H1 (cell line): ENCODE data around the gene KCNMA1. TPM values are rescaled to one million over a fixed set of nuclear protein-coding genes. Genes with fewer than 3 reads are reported as not detected.

Experiments
- CTCF ChIA-PET: fragments of 300-600 bp; sonication (Branson Sonifier 250); formaldehyde crosslinking; loops from one replicate; lab custom pipeline; 2021; ENCODE audit not compliant: partially characterized antibody; lab: Charles Lee
- POLR2A ChIA-PET: fragments of 300-600 bp; sonication (Branson Sonifier 250); formaldehyde crosslinking; loops from one replicate; lab custom pipeline; 2021; ENCODE audit warnings: inconsistent platforms; ENCODE audit not compliant: partially characterized antibody; lab: Charles Lee
- DNase-seq, 2 experiments: peaks; one replicate each; pipeline versions ENCODE4 v3.0.0 to v3.0.0-alpha.2; 2010 to 2022; ENCODE audit warnings: low spot score in 2 of 2, low read depth in 1 of 2, mixed read lengths in 1 of 2
- FAIRE-seq: peaks from 2 replicates; lab custom pipeline; 2011; peaks lifted over from hg19 to GRCh38; lab: Jason Lieb, UNC
- H2AFZ ChIP-seq: 2 replicates; pipeline ENCODE4 v1.8.1; 2012; ENCODE audit warnings: low read length, inconsistent platforms
- H2AK5ac ChIP-seq: 2 replicates; pipeline ENCODE4 v1.6.1; 2013; ENCODE audit warnings: low read depth, low read length
- H2BK120ac ChIP-seq: replicated peaks from 2 replicates; pipeline ENCODE3; 2013; ENCODE audit warnings: low read depth, low read length, inconsistent platforms
- H2BK12ac ChIP-seq: 2 replicates; pipeline ENCODE4 v1.6.1; 2013; ENCODE audit warnings: low read depth, low read length
- H2BK15ac ChIP-seq: 2 replicates; pipeline ENCODE4 v1.6.1; 2013; ENCODE audit warnings: low read length
- H2BK20ac ChIP-seq: 2 replicates; pipeline ENCODE4 v1.6.1; 2013; ENCODE audit warnings: low read length
- H2BK5ac ChIP-seq: 2 replicates; pipeline ENCODE4 v1.6.1; 2013; ENCODE audit warnings: low read depth, low read length
- H3K14ac ChIP-seq: 2 replicates; pipeline ENCODE4 v1.6.1; 2013; ENCODE audit warnings: inconsistent platforms; ENCODE audit not compliant: insufficient read length
- H3K18ac ChIP-seq: 2 replicates; pipeline ENCODE4 v1.6.1; 2013; ENCODE audit warnings: low read length; ENCODE audit errors: extremely low read depth
- H3K23ac ChIP-seq: 2 replicates; pipeline ENCODE4 v1.6.1; 2013; ENCODE audit warnings: inconsistent platforms; ENCODE audit not compliant: insufficient read length
- H3K23me2 ChIP-seq: 2 replicates; pipeline ENCODE4 v1.6.1; 2013; ENCODE audit warnings: low read depth, low read length
- H3K27ac ChIP-seq: 2 replicates; pipeline ENCODE4 v1.6.1; 2011; ENCODE audit warnings: low read depth, low read length, inconsistent platforms
- H3K27me3 ChIP-seq, 4 experiments: replicated peaks in 1 of 4; 1 replicate in 1 of 4; 2 replicates in 3 of 4; pipeline versions ENCODE4 v1.6.1 to v1.8.1; 2011 to 2013; ENCODE audit warnings: low read length in 3 of 4, mild to moderate bottlenecking in 3 of 4, inconsistent platforms in 2 of 4, mixed read lengths in 2 of 4, moderate library complexity in 1 of 4; ENCODE audit not compliant: control insufficient read depth in 3 of 4, insufficient read depth in 3 of 4; ENCODE audit errors: extremely low read depth in 1 of 4
- H3K36me3 ChIP-seq, 4 experiments: 2 replicates each; pipeline versions ENCODE4 v1.6.1 to v1.8.1; 2011 to 2013; ENCODE audit warnings: mild to moderate bottlenecking in 4 of 4, low read length in 3 of 4, moderate library complexity in 2 of 4, control low read depth in 1 of 4, inconsistent platforms in 1 of 4; ENCODE audit not compliant: insufficient read depth in 4 of 4, control insufficient read depth in 2 of 4
- H3K4ac ChIP-seq: replicated peaks from 2 replicates; pipeline ENCODE3; 2013; ENCODE audit warnings: low read length, low read depth, mixed read lengths, inconsistent platforms; ENCODE audit not compliant: insufficient read length
- H3K4me1 ChIP-seq, 4 experiments: replicated peaks in 1 of 4; 1 replicate in 1 of 4; 2 replicates in 3 of 4; pipeline versions ENCODE4 v1.6.1 to v1.8.1; 2011 to 2013; ENCODE audit warnings: low read length in 3 of 4, inconsistent platforms in 2 of 4, mixed read lengths in 1 of 4; ENCODE audit not compliant: insufficient read depth in 4 of 4, control insufficient read depth in 3 of 4
- H3K4me2 ChIP-seq, 2 experiments: 2 replicates each; pipeline versions ENCODE4 v1.6.1 to v1.8.1; 2011 to 2013; ENCODE audit warnings: low read depth in 2 of 2, low read length in 2 of 2, control low read depth in 1 of 2, inconsistent platforms in 1 of 2, mild to moderate bottlenecking in 1 of 2; ENCODE audit not compliant: insufficient read depth in 1 of 2
- H3K4me3 ChIP-seq, 4 experiments: fragments of 200-600, 300-600 bp in 1 of 4; sonication (generic), shearing (Covaris generic), sonication (Bioruptor Twin) in 1 of 4; 2 replicates each; pipeline versions ENCODE4 v1.5.1 to v1.8.1; 2011 to 2016; ENCODE audit warnings: low read length in 4 of 4, low read depth in 3 of 4, control low read depth in 2 of 4, inconsistent platforms in 2 of 4, mild to moderate bottlenecking in 2 of 4, mixed read lengths in 1 of 4, moderate library complexity in 1 of 4; ENCODE audit not compliant: insufficient read depth in 2 of 4; ENCODE audit errors: extremely low read depth in 1 of 4
- H3K56ac ChIP-seq: replicated peaks from 2 replicates; pipeline ENCODE3; 2013; ENCODE audit warnings: low read depth, mild to moderate bottlenecking, mixed read lengths, low read length, inconsistent platforms; ENCODE audit not compliant: insufficient read length
- H3K79me1 ChIP-seq: 2 replicates; pipeline ENCODE4 v1.6.1; 2013; ENCODE audit warnings: low read depth, low read length, control low read depth
- H3K79me2 ChIP-seq, 2 experiments: 2 replicates each; pipeline versions ENCODE4 v1.6.1 to v1.8.1; 2012 to 2013; ENCODE audit warnings: low read length in 2 of 2, mild to moderate bottlenecking in 2 of 2, inconsistent platforms in 1 of 2; ENCODE audit not compliant: insufficient read depth in 2 of 2, control insufficient read depth in 1 of 2
- H3K9ac ChIP-seq, 4 experiments: replicated peaks in 1 of 4; 1 replicate in 1 of 4; 2 replicates in 3 of 4; pipeline versions ENCODE4 v1.6.1 to v1.8.1; 2011 to 2013; ENCODE audit warnings: low read depth in 3 of 4, low read length in 3 of 4, control low read depth in 2 of 4, mild to moderate bottlenecking in 2 of 4, moderate library complexity in 2 of 4, inconsistent platforms in 1 of 4; ENCODE audit errors: extremely low read depth in 1 of 4
- H3K9me3 ChIP-seq, 2 experiments: 2 replicates each; pipeline versions ENCODE4 v1.6.1 to v1.8.1; 2012 to 2013; ENCODE audit warnings: mild to moderate bottlenecking in 2 of 2, moderate library complexity in 2 of 2, control low read depth in 1 of 2, inconsistent platforms in 1 of 2, low read depth in 1 of 2, low read length in 1 of 2, mixed read lengths in 1 of 2; ENCODE audit not compliant: insufficient read depth in 2 of 2
- H4K20me1 ChIP-seq, 2 experiments: replicated peaks in 1 of 2; 2 replicates each; pipeline versions ENCODE3 to v1.8.1; 2011 to 2013; ENCODE audit warnings: inconsistent platforms in 2 of 2, low read length in 2 of 2, mild to moderate bottlenecking in 1 of 2; ENCODE audit not compliant: insufficient read depth in 2 of 2, control insufficient read depth in 1 of 2
- H4K5ac ChIP-seq: 2 replicates; pipeline ENCODE4 v1.6.1; 2013; ENCODE audit warnings: low read length, low read depth, mixed read lengths, inconsistent platforms; ENCODE audit not compliant: insufficient read length
- H4K8ac ChIP-seq: 2 replicates; pipeline ENCODE4 v1.8.0; 2013; ENCODE audit warnings: mild to moderate bottlenecking, moderate library complexity, low read length, inconsistent platforms; ENCODE audit not compliant: insufficient read depth; ENCODE audit errors: extremely low read depth
- H4K91ac ChIP-seq: replicated peaks from 2 replicates; pipeline ENCODE3; 2013; ENCODE audit warnings: low read length, mixed read lengths, inconsistent platforms; ENCODE audit not compliant: insufficient read length
- BCL11A ChIP-seq, 2 experiments: IDR thresholded peaks; one replicate each; pipeline ENCODE4 v1.6.1; 2011; ENCODE audit warnings: low read depth in 2 of 2, low read length in 2 of 2, mild to moderate bottlenecking in 2 of 2
- CEBPB ChIP-seq: IDR thresholded peaks from 2 replicates; pipeline ENCODE4 v1.6.1; 2012; ENCODE audit warnings: low read depth, low read length
- CHD2 ChIP-seq: IDR thresholded peaks from 2 replicates; pipeline ENCODE4 v1.6.1; 2012; ENCODE audit warnings: low read length, improper control_type of control experiment
- CTBP2 ChIP-seq: IDR thresholded peaks from 2 replicates; pipeline ENCODE4 v1.7.0; 2011; ENCODE audit warnings: borderline replicate concordance, mild to moderate bottlenecking, moderate library complexity, mixed read lengths, low read length; ENCODE audit not compliant: insufficient read depth, insufficient read length
- EP300 ChIP-seq, 2 experiments: IDR thresholded peaks; 1 replicate in 1 of 2; 2 replicates in 1 of 2; pipeline ENCODE4 v1.6.1; 2011 to 2012; ENCODE audit warnings: low read depth in 2 of 2, low read length in 2 of 2, mild to moderate bottlenecking in 2 of 2, borderline replicate concordance in 1 of 2, inconsistent platforms in 1 of 2, moderate library complexity in 1 of 2
- GTF2F1 ChIP-seq: IDR thresholded peaks from 2 replicates; pipeline ENCODE4 v1.6.1; 2012; ENCODE audit warnings: low read depth, low read length, improper control_type of control experiment, borderline replicate concordance
- JUN ChIP-seq: IDR thresholded peaks from 2 replicates; pipeline ENCODE4 v1.6.1; 2011; ENCODE audit warnings: low read depth, mild to moderate bottlenecking, improper control_type of control experiment, low read length
- RNF2 ChIP-seq: fragments of 200-900, 300-1000 bp; sonication (generic); IDR thresholded peaks from 2 replicates; pipeline ENCODE4 v1.7.1; 2016; ENCODE audit warnings: borderline replicate concordance, low read depth, mild to moderate bottlenecking, antibody characterized with exemption, low read length; ENCODE audit not compliant: poor library complexity, severe bottlenecking; ENCODE audit errors: missing control alignments
- SUZ12 ChIP-seq: fragments of 200-600 bp; sonication (generic); IDR thresholded peaks from 2 replicates; pipeline ENCODE4 v1.6.1; 2012; ENCODE audit warnings: mild to moderate bottlenecking, inconsistent platforms, low read length, moderate library complexity, mixed read lengths
- WGBS, 2 experiments: shearing (Covaris generic) in 1 of 2; methylation state at CpG; one replicate each; pipeline versions ENCODE4 v1.1.6 to v1.1.7; 2013 to 2015; ENCODE audit warnings: low lambda C conversion rate in 2 of 2, mixed read lengths in 2 of 2, inconsistent platforms in 1 of 2, low coverage in 1 of 2, missing lambda C conversion rate in 1 of 2; ENCODE audit not compliant: insufficient replicate concordance in 2 of 2, insufficient coverage in 1 of 2, insufficient read length in 1 of 2; ENCODE audit errors: extremely low coverage in 1 of 2, missing lambda C conversion rate in 1 of 2; 5-methylcytosine and 5-hydroxymethylcytosine counted together
- polyA plus RNA-seq, 7 experiments: library from polyadenylated mRNA; depleted of rRNA in 3 of 7; stranded (reverse) in 5 of 7; unstranded in 2 of 7; fragments of >200 nt in 5 of 7; fragments of 200-250 nt in 2 of 7; gene quantifications; 1 replicate in 5 of 7; 2 replicates in 1 of 7; 4 replicates in 1 of 7; pipeline versions ENCODE4 v1.2.1 to v1.2.3, GENCODE V29; 2011 to 2013; ENCODE audit warnings: missing spikeins in 2 of 7, mixed read lengths in 2 of 7
- total RNA-seq: library from RNA; stranded (reverse); fragmentation: NEBNext Ultra II Directional; extraction: Animal tissue kit (Norgen Biotek cat#: 25700); gene quantifications from 2 replicates; pipeline ENCODE4 v1.2.1, GENCODE V29; 2021

Gene KCNMA1
- total and polyA plus RNA-seq, 2 of the 8 experiments (the other 6 are each of a cell fraction or from before 2014, with no cell fraction given), result 10.2 to 11.1 TPM

DNA sequence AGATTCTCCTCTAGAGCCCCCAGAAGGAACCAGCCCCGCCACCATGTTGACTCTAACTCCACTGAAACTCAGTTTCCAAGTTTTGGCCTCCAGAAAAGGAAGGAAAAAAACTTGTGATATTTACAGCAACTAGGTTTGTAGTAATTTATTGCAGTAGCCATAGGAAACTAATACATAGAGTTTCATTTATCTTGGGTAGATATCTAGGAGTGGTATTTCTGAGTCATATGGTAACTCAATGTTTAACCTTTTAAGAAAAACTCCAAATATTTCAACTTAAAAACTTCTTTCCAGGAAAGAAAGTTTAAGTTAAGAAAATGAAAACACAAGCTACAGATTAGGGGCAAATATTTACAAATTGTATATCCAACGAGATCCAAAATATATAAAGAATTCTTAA, 576.7 kb downstream of the KCNMA1 start:
- H4K8ac ChIP-seq, result no peak overlapping the region
- H2BK12ac ChIP-seq, result no peak overlapping the region
- no peaks in the 10 kb centered on the region for H4K20me1 ChIP-seq
- no peaks in the 10 kb centered on the region for H3K27me3 ChIP-seq
- no peak overlapping the region for H3K14ac ChIP-seq
- H2AFZ ChIP-seq, result no peak overlapping the region
- H2BK20ac ChIP-seq, result no peak overlapping the region
- H3K36me3 ChIP-seq, result no peaks in the 10 kb centered on the region
- no peak overlapping the region for H3K9ac ChIP-seq
- H2BK5ac ChIP-seq, result no peak overlapping the region
- no peak overlapping the region for H3K4ac ChIP-seq
- no peak overlapping the region for H2BK120ac ChIP-seq
- no peaks in the 10 kb centered on the region for H3K23me2 ChIP-seq
- 91% methylated on average over 2 of the region's 2 CpGs; no CpG with 5 or more reads in 1 of the 2 experiments for WGBS, 2 experiments
- ChIA-PET CTCF (no interaction called here), POLR2A (no interaction called here)
- no peaks in the 10 kb centered on the region for H3K79me1 ChIP-seq
- no peak overlapping the region for H4K91ac ChIP-seq
- no peak overlapping the region for H3K56ac ChIP-seq
- FAIRE-seq, result no peak
- H3K18ac ChIP-seq, result no peak overlapping the region
- no peak overlapping the region for H2AK5ac ChIP-seq
- no peak overlapping the region for H3K4me2 ChIP-seq
- no peaks in the 10 kb centered on the region for H3K4me1 ChIP-seq
- no peak overlapping the region for H3K23ac ChIP-seq
- no peak overlapping the region for H3K27ac ChIP-seq
- H3K79me2 ChIP-seq, result no peaks in the 10 kb centered on the region
- H3K4me3 ChIP-seq, result no peak overlapping the region
- TF ChIP-seq CTBP2 (no peak), BCL11A (IDR thresholded peaks at IDR 0.05; ENCODE audit: low read depth in 2 of 2, low read length in 2 of 2) (no peak), JUN (no peak), SUZ12 (no peak), GTF2F1 (no peak), EP300 (IDR thresholded peaks at IDR 0.05; ENCODE audit: borderline replicate concordance in 1 of 2, low read depth in 2 of 2, low read length in 2 of 2) (no peak), RNF2 (no peak), CHD2 (no peak), CEBPB (no peak)
- no peak overlapping the region for H2BK15ac ChIP-seq
- DNase-seq, result no peak
- H4K5ac ChIP-seq, result no peak overlapping the region
- no peaks in the 10 kb centered on the region for H3K9me3 ChIP-seq
